ENCODE measurements around the gene TMEM259. TPM values are rescaled to one million over a fixed set of nuclear protein-coding genes. Genes with fewer than 3 reads are reported as not detected.
A peak's percentile ranks its signal among the peaks of the same experiment; 100 is the strongest.

TMEM259 gene
- total and polyA plus RNA-seq, 9 of the 15 experiments (the other 6 are each of a cell fraction or from before 2014, with no cell fraction given), result 0.52 to 231 (median 63.6) TPM

- no peak for TF ChIP-seq ZNF184 (CRISPR knock-in tag; IDR thresholded peaks at IDR 0.05)
- peak; percentile 62 for TF ChIP-seq CBFA2T2 (conservative IDR thresholded peaks at IDR 0.05)
- TF ChIP-seq HES1 (IDR thresholded peaks at IDR 0.05; ENCODE audit: low read depth), result no peak
- no peak for TF ChIP-seq ZNF134 (CRISPR knock-in tag; conservative IDR thresholded peaks at IDR 0.05)
- peak; percentile 85 to 95 for TF ChIP-seq MAZ (CRISPR knock-in tag; conservative IDR thresholded peaks at IDR 0.05 in 1 of 2, IDR thresholded peaks at IDR 0.05 in 1 of 2)
- peak; percentile 69 for TF ChIP-seq NFRKB (IDR thresholded peaks at IDR 0.05; ENCODE audit: low read depth)
- TF ChIP-seq ZNF512 (tag; IDR thresholded peaks at IDR 0.05), result no peak
- no peak for TF ChIP-seq BMI1 (IDR thresholded peaks at IDR 0.05; ENCODE audit: low read length)
- no peak for TF ChIP-seq CHCHD3 (CRISPR knock-in tag; IDR thresholded peaks at IDR 0.05)
- TF ChIP-seq ARHGAP35 (IDR thresholded peaks at IDR 0.05; ENCODE audit: partially characterized antibody), result no peak
- TF ChIP-seq ZKSCAN1 (IDR thresholded peaks at IDR 0.05; ENCODE audit: low read depth, low read length), result no peak
- peak; percentile 58; the same call in 1 of the 2 replicates for TF ChIP-seq GATAD2B (IDR thresholded peaks at IDR 0.05; ENCODE audit: borderline replicate concordance)
- no peak for TF ChIP-seq ZNF140 (CRISPR knock-in tag; IDR thresholded peaks at IDR 0.05)
- TF ChIP-seq YBX1 (IDR thresholded peaks at IDR 0.05), result no peak
- peak; percentile 74 for TF ChIP-seq EP300 (IDR thresholded peaks at IDR 0.05; ENCODE audit: low read length)
- 0 out of 2 replicates have a peak, but pooled peaks have one; percentile 53 for TF ChIP-seq HDAC8 (tag; IDR thresholded peaks at IDR 0.05)
- no peak for TF ChIP-seq ZNF146 (CRISPR knock-in tag; IDR thresholded peaks at IDR 0.05; ENCODE audit: unreplicated experiment)
- TF ChIP-seq NR2F6 (CRISPR knock-in tag; IDR thresholded peaks at IDR 0.05), result peak; percentile 97
- TF ChIP-seq IFI16 (CRISPR knock-in tag; IDR thresholded peaks at IDR 0.05), result no peak
- TF ChIP-seq CBX8 (IDR thresholded peaks at IDR 0.05; ENCODE audit: borderline replicate concordance, extremely low read depth, low read depth, low read length, poor library complexity, severe bottlenecking), result no peak
- TF ChIP-seq ESRRA (IDR thresholded peaks at IDR 0.05; ENCODE audit: borderline replicate concordance, low read depth), result no peak
- TF ChIP-seq ZNF445 (CRISPR knock-in tag; IDR thresholded peaks at IDR 0.05; ENCODE audit: low read depth), result no peak
- TF ChIP-seq NELFE (IDR thresholded peaks at IDR 0.05; ENCODE audit: insufficient read depth, insufficient read length), result no peak
- TF ChIP-seq HIVEP1 (CRISPR knock-in tag; IDR thresholded peaks at IDR 0.05), result no peak
- TF ChIP-seq RUNX1 (IDR thresholded peaks at IDR 0.05; ENCODE audit: low read depth), result no peak
- TF ChIP-seq SIRT6 (IDR thresholded peaks at IDR 0.05; ENCODE audit: low read depth, low read length), result no peak
- TF ChIP-seq POLR2B (IDR thresholded peaks at IDR 0.05; ENCODE audit: low read depth, partially characterized antibody), result peak; percentile 46
Measured at GRCh38 chr19:980133-980998, 40.6 kb downstream of the TMEM259 start (continued).
